ENCODE results near the gene GMNC. TPM values are rescaled to one million over a fixed set of nuclear protein-coding genes. Genes with fewer than 3 reads are reported as not detected.

The GMNC gene
- total and polyA plus RNA-seq, 2 experiments from 2014 or later = not detected

DNA sequence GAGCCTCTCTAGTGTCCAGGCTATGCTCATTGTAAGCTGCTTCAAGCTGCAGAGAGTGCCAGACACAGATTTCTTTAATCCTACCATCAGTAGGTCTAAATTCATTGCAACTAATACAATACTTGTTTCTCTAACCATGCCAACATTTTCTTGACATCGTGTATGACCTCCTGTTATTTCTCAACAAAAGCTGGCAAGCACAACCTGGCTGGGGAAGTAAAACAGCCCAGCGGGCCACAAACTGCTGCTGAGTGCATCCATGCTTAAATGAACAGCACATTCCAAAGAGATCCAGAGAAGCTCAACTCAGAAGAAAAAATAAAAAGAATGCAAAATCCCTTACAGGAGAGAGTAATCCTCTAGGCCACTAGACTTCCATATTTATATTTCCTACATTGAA, 36.5 kb downstream of the GMNC start:
- no peak for TF ChIP-seq EZH2phosphoT487 (IDR thresholded peaks at IDR 0.05; ENCODE audit: insufficient read depth, low read depth)
- TF ChIP-seq EZH2 (IDR thresholded peaks at IDR 0.05; ENCODE audit: insufficient read depth, poor library complexity, severe bottlenecking) = no peak
- H3K9ac ChIP-seq = no peak overlapping the region
- no peaks in the 10 kb centered on the region for H3K27me3 ChIP-seq (replicated peaks; ENCODE audit: insufficient read depth)
- no peaks in the 10 kb centered on the region for H3F3A ChIP-seq (ENCODE audit: insufficient read depth)
- H3K4me3 ChIP-seq = no peak overlapping the region
- no peak overlapping the region for H3K27ac ChIP-seq
- no peak overlapping the region for H3K4me2 ChIP-seq (ENCODE audit: unreplicated experiment)
- H3K9me3 ChIP-seq (ENCODE audit: low read depth) = no peaks in the 10 kb centered on the region
- H4K20me1 ChIP-seq (ENCODE audit: insufficient read depth) = no peaks in the 10 kb centered on the region
- no peaks in the 10 kb centered on the region for H3K9me2 ChIP-seq (ENCODE audit: insufficient read depth)
- H3K36me3 ChIP-seq (ENCODE audit: low read depth) = no peaks in the 10 kb centered on the region
- 10 to 12% methylated on average over 2 of the region's 2 CpGs for WGBS, 2 experiments (ENCODE audit: low coverage in 1 of 2, low lambda C conversion rate in 2 of 2, missing lambda C conversion rate in 2 of 2)
- no peak overlapping the region for H2AFZ ChIP-seq
- in situ Hi-C loops (cut with MboI) = no loop called here
- no peaks in the 10 kb centered on the region for H3K4me1 ChIP-seq (ENCODE audit: insufficient read depth)
- no peaks in the 10 kb centered on the region for H3K79me2 ChIP-seq (ENCODE audit: insufficient read depth)
- DNase-seq = no peak

DNA sequence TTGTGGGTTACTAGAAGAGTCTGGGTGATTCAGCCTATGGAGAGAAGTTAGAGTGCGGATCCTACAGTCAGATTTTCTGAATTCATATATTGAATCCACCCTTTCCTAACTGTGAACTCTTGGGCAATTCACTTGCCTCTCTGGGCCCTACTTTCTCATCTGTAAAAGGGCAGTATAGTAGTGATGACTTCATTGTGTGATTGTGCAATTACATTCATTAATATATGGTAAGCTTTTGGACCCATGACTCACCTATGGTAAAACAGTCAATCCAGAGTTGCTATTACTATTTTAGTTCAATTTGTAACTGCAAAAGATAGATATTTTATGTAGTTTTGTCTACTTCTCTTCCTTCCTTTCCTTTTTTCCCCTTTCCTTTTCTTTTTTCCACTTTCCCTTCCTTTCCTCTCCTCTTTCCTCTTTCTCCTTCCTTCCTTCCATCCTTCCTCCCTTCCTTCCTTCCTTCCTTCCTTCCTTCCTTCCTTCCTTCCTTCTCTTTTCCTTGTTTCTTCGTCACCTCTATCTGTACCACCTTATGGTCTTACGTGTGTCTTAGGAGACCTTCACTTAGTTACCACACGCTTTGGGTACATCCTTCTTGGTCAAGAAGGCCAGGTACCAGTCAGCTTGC, 37.0 kb downstream of the GMNC start:
- no peak overlapping the region for H3K4me2 ChIP-seq (ENCODE audit: unreplicated experiment)
- no peaks in the 10 kb centered on the region for H3K4me1 ChIP-seq (ENCODE audit: insufficient read depth)
- H2AFZ ChIP-seq = no peak overlapping the region
- H3K9me3 ChIP-seq (ENCODE audit: low read depth) = no peaks in the 10 kb centered on the region
- DNase-seq = peak; percentile 33
- H3K4me3 ChIP-seq = no peak overlapping the region
- H3K9me2 ChIP-seq (ENCODE audit: insufficient read depth) = no peaks in the 10 kb centered on the region
- H4K20me1 ChIP-seq (ENCODE audit: insufficient read depth) = no peaks in the 10 kb centered on the region
- WGBS, 2 experiments (ENCODE audit: low coverage in 1 of 2, low lambda C conversion rate in 2 of 2, missing lambda C conversion rate in 2 of 2) = 71 to 83% methylated on average over 4 of the region's 4 CpGs
- TF ChIP-seq EZH2phosphoT487 (IDR thresholded peaks at IDR 0.05; ENCODE audit: insufficient read depth, low read depth) (no peak), EZH2 (IDR thresholded peaks at IDR 0.05; ENCODE audit: insufficient read depth, poor library complexity, severe bottlenecking) (no peak)
- H3K79me2 ChIP-seq (ENCODE audit: insufficient read depth) = no peaks in the 10 kb centered on the region
- H3K27ac ChIP-seq = no peak overlapping the region
- no peak overlapping the region for H3K9ac ChIP-seq
- in situ Hi-C loops (cut with MboI) = no loop called here
- H3K36me3 ChIP-seq (ENCODE audit: low read depth) = no peaks in the 10 kb centered on the region
- no peaks in the 10 kb centered on the region for H3K27me3 ChIP-seq (replicated peaks; ENCODE audit: insufficient read depth)
- H3F3A ChIP-seq (ENCODE audit: insufficient read depth) = no peaks in the 10 kb centered on the region

DNA sequence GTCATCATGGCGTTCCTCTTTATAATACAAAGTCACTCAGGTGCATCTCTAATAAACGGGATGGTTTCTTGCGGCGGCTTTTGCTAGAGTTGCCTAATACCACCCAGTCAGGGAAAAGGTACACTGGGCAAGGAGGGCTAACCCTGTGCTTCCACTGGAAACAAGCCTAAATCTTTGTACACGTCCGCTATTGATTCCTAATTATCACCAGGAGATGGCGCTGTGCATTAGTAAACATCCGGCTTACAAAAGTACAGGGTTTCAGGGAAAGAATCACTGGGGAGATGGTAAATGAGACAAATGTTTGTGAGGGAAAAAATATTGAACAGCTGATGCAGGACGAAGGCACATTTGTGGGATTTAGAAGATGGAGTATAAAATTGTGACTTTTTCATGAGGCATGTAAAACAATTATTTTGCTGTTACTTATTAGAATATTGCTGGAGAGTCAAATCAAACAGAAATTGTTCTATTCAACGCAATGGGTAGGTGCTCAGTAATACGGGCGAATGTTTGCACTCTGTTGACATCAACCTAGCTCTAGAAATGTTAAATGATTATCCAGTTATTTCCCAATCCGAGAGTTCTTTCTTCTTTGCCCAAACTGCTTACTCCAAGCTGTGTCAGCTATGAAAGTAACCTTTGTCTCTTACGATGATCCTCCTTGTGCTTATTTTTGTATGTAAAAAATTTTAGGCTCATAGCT, 50.6 kb downstream of the GMNC start:
- in situ Hi-C loops (cut with MboI) = no loop called here
- 25 to 27% methylated on average over 14 of the region's 14 CpGs for whole genome bisulfite sequencing, 2 experiments (ENCODE audit: low coverage in 1 of 2, low lambda C conversion rate in 2 of 2, missing lambda C conversion rate in 2 of 2)

DNA sequence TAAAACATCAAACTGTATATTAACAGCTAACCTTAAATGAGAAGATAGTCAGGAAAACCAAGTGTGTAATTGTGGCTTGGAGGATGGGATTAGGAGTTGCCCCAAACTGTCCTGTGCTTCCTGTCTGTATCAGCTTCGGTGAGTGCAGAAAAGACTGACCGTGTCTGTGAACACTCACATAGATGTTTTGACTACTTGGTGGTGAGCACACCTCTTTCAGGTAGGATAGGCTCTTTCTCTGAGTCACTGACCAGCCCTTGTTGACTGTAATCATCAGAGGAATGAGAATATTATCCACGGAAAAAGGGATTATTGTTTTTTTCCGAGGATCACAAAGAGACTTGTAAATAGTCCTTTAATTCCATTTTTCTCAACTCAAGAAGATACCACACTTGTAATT, 51.5 kb downstream of the GMNC start:
- in situ Hi-C loops (cut with MboI) = no loop called here
- 67 to 75% methylated on average over 4 of the region's 4 CpGs for WGBS, 2 experiments (ENCODE audit: low coverage in 1 of 2, low lambda C conversion rate in 2 of 2, missing lambda C conversion rate in 2 of 2)
- TF ChIP-seq EZH2phosphoT487 (IDR thresholded peaks at IDR 0.05; ENCODE audit: insufficient read depth, low read depth) (no peak), EZH2 (IDR thresholded peaks at IDR 0.05; ENCODE audit: insufficient read depth, poor library complexity, severe bottlenecking) (no peak)

More for the DNA sequence above, 50.6 kb downstream of the GMNC start:
- TF ChIP-seq EZH2 (IDR thresholded peaks at IDR 0.05; ENCODE audit: insufficient read depth, poor library complexity, severe bottlenecking) = no peak
- no peak for TF ChIP-seq EZH2phosphoT487 (IDR thresholded peaks at IDR 0.05; ENCODE audit: insufficient read depth, low read depth)
- Histone ChIP-seq H3K4me1 (ENCODE audit: insufficient read depth) (no peaks in the 10 kb centered on the region), H3K9me3 (ENCODE audit: low read depth) (no peaks in the 10 kb centered on the region), H4K20me1 (ENCODE audit: insufficient read depth) (no peaks in the 10 kb centered on the region), H3K9ac (peak overlapping the region; percentile 57), H3K27ac (no peak overlapping the region), H3K9me2 (ENCODE audit: insufficient read depth) (no peaks in the 10 kb centered on the region), H3K4me2 (ENCODE audit: unreplicated experiment) (peak overlapping the region; percentile 80), H2AFZ (peak overlapping the region; percentile 83), H3F3A (ENCODE audit: insufficient read depth) (no peaks in the 10 kb centered on the region), H3K36me3 (ENCODE audit: low read depth) (no peaks in the 10 kb centered on the region), H3K27me3 (replicated peaks; ENCODE audit: insufficient read depth) (no peaks in the 10 kb centered on the region), H3K79me2 (ENCODE audit: insufficient read depth) (no peaks in the 10 kb centered on the region), H3K4me3 (peak overlapping the region; percentile 66)
- peak; percentile 79 for DNase-seq

More for the DNA sequence above, 51.5 kb downstream of the GMNC start:
- H3K27me3 ChIP-seq (replicated peaks; ENCODE audit: insufficient read depth) = no peaks in the 10 kb centered on the region
- H4K20me1 ChIP-seq (ENCODE audit: insufficient read depth) = no peaks in the 10 kb centered on the region
- no peaks in the 10 kb centered on the region for H3K9me3 ChIP-seq (ENCODE audit: low read depth)
- H3K79me2 ChIP-seq (ENCODE audit: insufficient read depth) = no peaks in the 10 kb centered on the region
- H3K4me1 ChIP-seq (ENCODE audit: insufficient read depth) = no peaks in the 10 kb centered on the region
- H3K9me2 ChIP-seq (ENCODE audit: insufficient read depth) = no peaks in the 10 kb centered on the region
- H3K9ac ChIP-seq = no peak overlapping the region
- H3K36me3 ChIP-seq (ENCODE audit: low read depth) = no peaks in the 10 kb centered on the region
- H3F3A ChIP-seq (ENCODE audit: insufficient read depth) = no peaks in the 10 kb centered on the region
- DNase-seq = no peak
- no peak overlapping the region for H3K27ac ChIP-seq
- no peak overlapping the region for H3K4me3 ChIP-seq
- no peak overlapping the region for H2AFZ ChIP-seq
- no peak overlapping the region for H3K4me2 ChIP-seq (ENCODE audit: unreplicated experiment)

Measured in GM23248 (cell line).